Adrenal gland (tissue), 12 donors: Measurements from ENCODE around the gene TRIM62. TPM values are rescaled to one million over a fixed set of nuclear protein-coding genes. Genes with fewer than 3 reads are reported as not detected.
"Not testable (repeated sequence)": the region's sequence is repeated elsewhere in the genome, so short reads cannot be mapped to it uniquely, and the experiment has no call there.

Experiments
- DNase-seq, 7 donors: peaks; one replicate each; pipeline ENCODE4 v3.0.0-alpha.2; 2019 to 2020
- H3K27ac ChIP-seq, 5 donors: fragments of 200-600 bp; sonication (generic) in 4 of 5; 1 replicate in 3 of 5; 2 replicates in 2 of 5; pipeline versions ENCODE4 v1.5.1 to v1.8.0; 2016 to 2020; ENCODE audit warnings: mild to moderate bottlenecking in 1 of 5
- H3K27me3 ChIP-seq: fragments of 200-600 bp; 2 replicates; pipeline ENCODE4 v1.8.0; 2021
- H3K36me3 ChIP-seq, 2 donors: fragments of 200-600 bp; replicated peaks in 1 of 2; 1 replicate in 1 of 2; 2 replicates in 1 of 2; pipeline versions ENCODE4 v1.5.1 to v1.8.0; 2018 to 2022
- H3K4me1 ChIP-seq, 2 donors: fragments of 200-600 bp; replicated peaks in 1 of 2; 1 replicate in 1 of 2; 2 replicates in 1 of 2; pipeline versions ENCODE4 v1.5.1 to v1.8.0; 2018 to 2021
- H3K4me3 ChIP-seq, 4 donors: fragments of 200-600 bp; sonication (generic) in 3 of 4; one replicate each; pipeline ENCODE4 v1.5.1; 2016 to 2018
- H3K9me3 ChIP-seq, 3 donors: fragments of 200-600 bp; sonication (generic) in 1 of 3; replicated peaks in 1 of 3; 1 replicate in 2 of 3; 2 replicates in 1 of 3; pipeline versions ENCODE4 v1.5.1 to v1.8.0; 2016 to 2021
- CTCF ChIP-seq, 6 experiments: fragments of 450-650 bp in 4 of 6; fragments of 200-600 bp in 2 of 6; sonication (generic) in 1 of 6; IDR thresholded peaks; 1 replicate in 5 of 6; 2 replicates in 1 of 6; pipeline versions ENCODE4 v1.5.1 to v1.8.0; 2016 to 2021; ENCODE audit warnings: antibody characterized with exemption in 6 of 6, mild to moderate bottlenecking in 2 of 6, moderate library complexity in 1 of 6
- POLR2A ChIP-seq, 2 donors: fragments of 450-650 bp; IDR thresholded peaks; one replicate each; pipeline ENCODE4 v1.6.1; 2017; ENCODE audit warnings: antibody characterized with exemption in 2 of 2, mild to moderate bottlenecking in 2 of 2, moderate library complexity in 1 of 2
- WGBS, 4 donors: extraction: QIAGEN DNeasy Blood & Tissue Kit in 2 of 4; methylation state at CpG; one replicate each; pipeline versions ENCODE4 v1.1.5 to v1.1.7; 2013 to 2017; 5-methylcytosine and 5-hydroxymethylcytosine counted together
- intact Hi-C, 2 donors: fragments of 100-400 bp; cut with DNase I; formaldehyde crosslinking; loops; one replicate each; pipeline versions ENCODE4 v1.14.1 to v1.15.0; 2022 to 2023
- polyA plus RNA-seq, 3 donors: library from polyadenylated mRNA; stranded (reverse); fragments of 200-250 nt in 2 of 3; fragments of 350-450 nt in 1 of 3; fragmentation: Illumina TruSeq in 1 of 3; extraction: RNeasy Lipid Tissue Mini Kit (QIAGEN cat#74804) in 1 of 3; gene quantifications; one replicate each; pipeline ENCODE4 v1.2.3, GENCODE V29; 2013 to 2014
- total RNA-seq, 9 donors: library from RNA; depleted of rRNA in 4 of 9; stranded (reverse); fragments of >200 nt in 4 of 9; fragments of 120-200 nt in 1 of 9; fragmentation: NEBNext Ultra II Directional in 1 of 9; extraction: Animal tissue kit (Norgen Biotek cat#: 25700) in 1 of 9; gene quantifications; one replicate each; pipeline versions ENCODE4 v1.1.0 to v1.2.4, GENCODE V29; 2013 to 2023
- donor health status: healthy with polysubstance abuse.
- donor health status: Bipolar disorder and iron deficiency.
- donor health status: DM: yes; HTN: yes; CAD: no.
- donor health status: DM: no; HTN: no; CAD: no.
- donor health status: DM: no; HTN: no; CAD: no.
- donor health status: DM: yes; HTN: yes; CAD: no.

The TRIM62 gene
- total and polyA plus RNA-seq, 12 donors: 3.7 to 19.5 (median 10.0) TPM

DNA sequence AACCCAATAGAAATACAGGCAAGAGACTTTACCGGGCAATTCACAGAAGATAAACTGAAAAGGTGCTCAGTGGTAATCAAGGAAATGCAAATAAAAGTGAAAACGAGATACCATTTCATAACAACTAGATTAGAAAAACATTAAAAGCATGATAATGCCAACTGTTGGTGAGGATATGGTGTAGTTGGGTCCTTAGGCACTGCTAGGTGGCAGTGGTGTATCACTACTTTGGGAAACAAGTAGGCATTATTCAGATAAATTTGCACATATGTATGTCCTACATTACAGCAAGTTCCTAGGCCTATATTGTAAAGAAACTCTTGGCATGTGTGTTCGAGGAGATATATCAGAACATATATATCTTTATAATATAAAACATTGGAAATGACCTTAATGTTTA lies 69.9 kb downstream of the TRIM62 start:
- no peaks in the 10 kb centered on the region for H3K27me3 ChIP-seq
- H3K36me3 ChIP-seq: no peaks in the 10 kb centered on the region
- peak in 1 of 7 donors; percentile 2 for DNase-seq
- H3K27ac ChIP-seq: no peak overlapping the region
- no peak for TF ChIP-seq CTCF (IDR thresholded peaks at IDR 0.05)
- no peak for TF ChIP-seq POLR2A (IDR thresholded peaks at IDR 0.05)
- peaks cover 0 to 6% (median 0%) of the 10 kb centered on the region in 3 donors for H3K9me3 ChIP-seq
- H3K4me3 ChIP-seq: no peak overlapping the region
- intact Hi-C loops: no loop called here
- 50 to 71% (median 62%) methylated on average over 3 of the region's 3 CpGs for WGBS, 4 donors
- no peaks in the 10 kb centered on the region for H3K4me1 ChIP-seq

GRCh38 chr1:33110477-33110876 lies 71.4 kb downstream of the TRIM62 start:
- H3K4me1 ChIP-seq: no peaks in the 10 kb centered on the region
- DNase-seq: no peak
- no peaks in the 10 kb centered on the region for H3K36me3 ChIP-seq
- H3K27ac ChIP-seq: no peak overlapping the region
- H3K4me3 ChIP-seq: no peak overlapping the region
- peaks cover 0 to 6% (median 0%) of the 10 kb centered on the region in 3 donors for H3K9me3 ChIP-seq
- intact Hi-C loops: no loop called here
- TF ChIP-seq POLR2A (IDR thresholded peaks at IDR 0.05) (no peak), CTCF (IDR thresholded peaks at IDR 0.05) (no peak)
- no peaks in the 10 kb centered on the region for H3K27me3 ChIP-seq

GRCh38 chr1:33100119-33100415 lies 81.8 kb downstream of the TRIM62 start:
- peak in 1 of 7 donors; percentile 17 for DNase-seq
- H3K27ac ChIP-seq, H3K4me3 ChIP-seq, H3K27me3 ChIP-seq, H3K9me3 ChIP-seq, H3K36me3 ChIP-seq, intact Hi-C loops: not testable (repeated sequence)
- 90 to 97% (median 94%) methylated on average over 4 of the region's 4 CpGs for WGBS, 4 donors
- peaks cover 6 to 13% of the 10 kb centered on the region in 2 donors for H3K4me1 ChIP-seq

- TF ChIP-seq POLR2A (IDR thresholded peaks at IDR 0.05) (no peak), CTCF (IDR thresholded peaks at IDR 0.05) (no peak)
- Histone ChIP-seq H3K4me3 (no peak overlapping the region), H3K4me1 (peaks cover 6 to 14% of the 10 kb centered on the region in 2 donors), H3K27me3 (no peaks in the 10 kb centered on the region), H3K9me3 (no peaks in the 10 kb centered on the region), H3K36me3 (no peaks in the 10 kb centered on the region), H3K27ac (no peak overlapping the region)
- peak in 1 of 7 donors; percentile 52 for DNase-seq
- WGBS, 4 donors: 77 to 84% (median 78%) methylated on average over 13 of the region's 13 CpGs
- intact Hi-C loops: loop anchor here in 1 of 2 donors (10.0 kb wide), 1 partner anchor 515 kb away; no protein-coding TSS in a partner anchor
Observed at GRCh38 chr1:33099290-33100118, 82.3 kb downstream of the TRIM62 start.

DNA sequence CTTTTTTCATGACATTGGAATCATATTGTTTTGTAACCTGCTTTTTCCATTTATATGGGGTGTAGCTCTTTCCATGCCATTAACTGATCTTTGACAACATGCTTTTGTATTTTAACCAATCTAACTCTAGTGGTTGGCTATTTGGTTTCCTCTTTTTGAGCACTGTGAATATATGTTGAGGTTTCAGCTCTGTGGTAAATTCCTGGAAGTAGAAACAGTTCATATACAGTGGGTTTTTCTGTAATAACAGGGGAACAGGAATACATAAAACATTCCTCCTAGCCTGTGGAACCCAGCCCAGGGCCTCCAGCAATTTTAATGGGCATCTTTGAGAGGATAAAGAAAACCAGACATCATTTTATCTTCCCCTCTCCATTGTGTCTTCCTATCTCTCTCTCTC lies 83.5 kb downstream of the TRIM62 start:
- intact Hi-C loops: loop anchor here in 1 of 2 donors (10.0 kb wide), 1 partner anchor 516 kb away; no protein-coding TSS in a partner anchor
- Histone ChIP-seq H3K36me3 (no peaks in the 10 kb centered on the region), H3K4me1 (peaks cover 6 to 14% of the 10 kb centered on the region in 2 donors)

More for the DNA sequence above, 83.5 kb downstream of the TRIM62 start:
- no peak overlapping the region for H3K27ac ChIP-seq
- no peaks in the 10 kb centered on the region for H3K27me3 ChIP-seq
- TF ChIP-seq CTCF (IDR thresholded peaks at IDR 0.05): no peak
- TF ChIP-seq POLR2A (IDR thresholded peaks at IDR 0.05): no peak
- no peaks in the 10 kb centered on the region for H3K9me3 ChIP-seq
- no peak for DNase-seq
- H3K4me3 ChIP-seq: no peak overlapping the region
